Epithelial cell of esophagus (primary cell): ENCODE measurements around the gene IL4R.

ENCODE experiments used
- DNase-seq: peaks from one replicate; pipeline ENCODE4 v3.0.0; 2010; ENCODE audit warnings: low read depth
- H3K4me3 ChIP-seq: 2 replicates; pipeline ENCODE4 v1.5.1; 2011; ENCODE audit warnings: mild to moderate bottlenecking, low read length, control low read depth
- CTCF ChIP-seq: IDR thresholded peaks from 2 replicates; pipeline ENCODE4 v1.5.1; 2011; ENCODE audit warnings: low read depth, mild to moderate bottlenecking, low read length, control low read depth, inconsistent platforms; ENCODE audit not compliant: insufficient read depth; ENCODE audit errors: missing control alignments

IL4R gene

GRCh38 chr16:27341549-27341948 lies 27.8 kb downstream of the IL4R start:
- no peak for DNase-seq
- TF ChIP-seq CTCF, result no peak
- no peak overlapping the region for H3K4me3 ChIP-seq

GRCh38 chr16:27341971-27342370 lies 28.2 kb downstream of the IL4R start:
- DNase-seq, result no peak
- no peak overlapping the region for H3K4me3 ChIP-seq

GRCh38 chr16:27344721-27345120 lies 30.9 kb downstream of the IL4R start:
- no peak for TF ChIP-seq CTCF
- no peak for DNase-seq
- no peak overlapping the region for H3K4me3 ChIP-seq

More at GRCh38 chr16:27341971-27342370, 28.2 kb downstream of the IL4R start:
- no peak for TF ChIP-seq CTCF

GRCh38 chr16:27345201-27345600 lies 31.4 kb downstream of the IL4R start:
- no peak overlapping the region for H3K4me3 ChIP-seq
- no peak for TF ChIP-seq CTCF
- DNase-seq, result no peak

- TF ChIP-seq CTCF, result no peak
- DNase-seq, result no peak
- H3K4me3 ChIP-seq, result no peak overlapping the region
Observed at GRCh38 chr16:27346819-27347218, 33.0 kb downstream of the IL4R start.

- no peak for TF ChIP-seq CTCF
- no peak overlapping the region for H3K4me3 ChIP-seq
- DNase-seq, result peak; percentile 27
Observed at GRCh38 chr16:27347930-27348685, 34.3 kb downstream of the IL4R start.

- DNase-seq, result no peak
- TF ChIP-seq CTCF, result no peak
- H3K4me3 ChIP-seq, result no peak overlapping the region
Observed at GRCh38 chr16:27349276-27349675, 35.5 kb downstream of the IL4R start.
